Activated B cell treated with CpG ODN at 0.5 μM for 24 hours (primary cell): ENCODE results near the gene ABHD17A. TPM values are rescaled to one million over a fixed set of nuclear protein-coding genes. Genes with fewer than 3 reads are reported as not detected.

ENCODE experiments used
- ATAC-seq: fragments of 200-7000 bp; cut with Tn5 transposase; one replicate; pipeline ENCODE4 v1.10.0; 2021; ENCODE audit warnings: low read depth, mild to moderate bottlenecking, moderate library complexity
- CTCF ChIA-PET: fragments of 350-600 bp; sonication (Branson Sonifier 250); formaldehyde crosslinking; loops from one replicate; lab custom pipeline; 2021; ENCODE audit warnings: antibody characterized with exemption; lab: Charles Lee
- POLR2A ChIA-PET: fragments of 350-600 bp; sonication (Branson Sonifier 250); formaldehyde crosslinking; loops from one replicate; lab custom pipeline; 2021; ENCODE audit warnings: antibody characterized with exemption; lab: Charles Lee
- DNase-seq: peaks from one replicate; pipeline ENCODE4 v3.0.0; 2022
- H3K27ac Mint-ChIP-seq: one replicate; pipeline ENCODE4 v1.8.0; 2020; ENCODE audit warnings: mixed read lengths
- H3K27me3 Mint-ChIP-seq: one replicate; pipeline ENCODE4 v1.8.0; 2021; ENCODE audit warnings: mixed read lengths
- H3K36me3 Mint-ChIP-seq: one replicate; pipeline ENCODE4 v1.8.0; 2021; ENCODE audit warnings: low read depth, mixed read lengths
- H3K4me1 Mint-ChIP-seq: one replicate; pipeline ENCODE4 v1.8.0; 2021; ENCODE audit warnings: mixed read lengths
- H3K4me3 Mint-ChIP-seq: one replicate; pipeline ENCODE4 v1.8.0; 2020; ENCODE audit warnings: mild to moderate bottlenecking, mixed read lengths
- H3K9me3 Mint-ChIP-seq: one replicate; pipeline ENCODE4 v1.8.0; 2020; ENCODE audit warnings: mixed read lengths
- CTCF ChIP-seq: fragments of 200-600 bp; IDR thresholded peaks from one replicate; pipeline ENCODE4 v1.8.0; 2022; ENCODE audit warnings: antibody characterized with exemption, mild to moderate bottlenecking
- intact Hi-C: fragments of 100-400 bp; cut with micrococcal nuclease; formaldehyde crosslinking; loops from one replicate; pipeline ENCODE4 v1.15.1; 2024
- total RNA-seq: library from RNA; stranded (reverse); gene quantifications from 2 replicates; pipeline ENCODE4 v1.2.3, GENCODE V29; 2022

ABHD17A gene
- total RNA-seq, 1 donor from 2014 or later, result 64.3 TPM

GRCh38 chr19:1912760-1913505 lies 27.6 kb upstream of the ABHD17A start:
- CTCF ChIA-PET, result no interaction called here
- Mint-ChIP-seq H3K36me3 (peaks cover 23% of the 10 kb centered on the region), H3K27me3 (no peaks in the 10 kb centered on the region), H3K4me3 (no peak overlapping the region), H3K27ac (no peak overlapping the region), H3K9me3 (no peaks in the 10 kb centered on the region), H3K4me1 (peaks cover 24% of the 10 kb centered on the region)
- DNase-seq (no peak), ATAC-seq (no peak)
- intact Hi-C loops, result no loop called here
- no peak for TF ChIP-seq CTCF
- POLR2A ChIA-PET, result interaction anchor here (1.2 kb wide), 1 partner anchor 16 kb away, joined by 3 read pairs; no protein-coding TSS in a partner anchor

- CTCF ChIA-PET, result no interaction called here
- intact Hi-C loops, result no loop called here
- peaks cover 19% of the 10 kb centered on the region for H3K36me3 Mint-ChIP-seq
- DNase-seq (no peak), ATAC-seq (no peak)
- H3K4me1 Mint-ChIP-seq, result peaks cover 30% of the 10 kb centered on the region
- no peak overlapping the region for H3K27ac Mint-ChIP-seq
- no peaks in the 10 kb centered on the region for H3K27me3 Mint-ChIP-seq
- POLR2A ChIA-PET, result interaction anchor here (0.7 to 1.6 kb wide), 2 partner anchors 12 to 235 kb away, joined by 3 to 4 read pairs; no protein-coding TSS in a partner anchor
- H3K4me3 Mint-ChIP-seq, result no peak overlapping the region
- no peaks in the 10 kb centered on the region for H3K9me3 Mint-ChIP-seq
- TF ChIP-seq CTCF, result no peak
Measured at GRCh38 chr19:1911995-1912394, 26.7 kb upstream of the ABHD17A start.

- Mint-ChIP-seq H3K27ac (no peak overlapping the region), H3K4me1 (peaks cover 30% of the 10 kb centered on the region), H3K9me3 (no peaks in the 10 kb centered on the region), H3K4me3 (no peak overlapping the region), H3K27me3 (no peaks in the 10 kb centered on the region), H3K36me3 (peaks cover 18% of the 10 kb centered on the region)
- CTCF ChIA-PET, result no interaction called here
- no peak for TF ChIP-seq CTCF
- POLR2A ChIA-PET, result interaction anchor here (0.6 to 1.6 kb wide), 4 partner anchors 8 to 35 kb away, joined by 3 to 6 read pairs (median 4); no protein-coding TSS in a partner anchor
- intact Hi-C loops, result no loop called here
- no peak for DNase-seq
- no peak for ATAC-seq
Measured at GRCh38 chr19:1911098-1911497, 25.8 kb upstream of the ABHD17A start.

- Mint-ChIP-seq H3K36me3 (peaks cover 16% of the 10 kb centered on the region), H3K27me3 (no peaks in the 10 kb centered on the region), H3K27ac (peak overlapping the region; percentile 42), H3K4me3 (no peak overlapping the region), H3K4me1 (peaks cover 36% of the 10 kb centered on the region), H3K9me3 (no peaks in the 10 kb centered on the region)
- DNase-seq, result no peak
- POLR2A ChIA-PET, result interaction anchor here (0.7 to 1.0 kb wide), 2 partner anchors 11 to 13 kb away, joined by 6 read pairs; no protein-coding TSS in a partner anchor
- TF ChIP-seq CTCF, result no peak
- intact Hi-C loops, result no loop called here
- CTCF ChIA-PET, result no interaction called here
- no peak for ATAC-seq
Measured at GRCh38 chr19:1910177-1910576, 24.9 kb upstream of the ABHD17A start.

GRCh38 chr19:1909761-1910080 lies 24.4 kb upstream of the ABHD17A start:
- H3K4me3 Mint-ChIP-seq, result no peak overlapping the region
- ChIA-PET POLR2A (interaction anchor here (1.0 kb wide), 1 partner anchor 10 kb away, joined by 6 read pairs; no protein-coding TSS in a partner anchor), CTCF (no interaction called here)
- intact Hi-C loops, result no loop called here
- ATAC-seq, result no peak
- H3K27me3 Mint-ChIP-seq, result no peaks in the 10 kb centered on the region
- no peak for TF ChIP-seq CTCF
- DNase-seq, result no peak
- H3K4me1 Mint-ChIP-seq, result peaks cover 41% of the 10 kb centered on the region
- H3K36me3 Mint-ChIP-seq, result peaks cover 14% of the 10 kb centered on the region
- no peaks in the 10 kb centered on the region for H3K9me3 Mint-ChIP-seq
- H3K27ac Mint-ChIP-seq, result no peak overlapping the region
